GM11168 (cell line): ENCODE results near the gene ACADVL.

Experiments
- in situ Hi-C: fragments of 300-500 bp; cut with MboI; formaldehyde crosslinking; loops from one replicate; pipeline ENCODE4 v1.12.0; 2022; ENCODE audit warnings: low sequenced_read_pairs; ENCODE audit not compliant: unreplicated experiment

ACADVL gene

GRCh38 chr17:7190276-7190917, 29.3 kb upstream of the ACADVL start:
- in situ Hi-C loops = no loop called here

GRCh38 chr17:7191069-7191468, 28.7 kb upstream of the ACADVL start:
- in situ Hi-C loops = no loop called here

GRCh38 chr17:7191571-7192270, 28.0 kb upstream of the ACADVL start:
- in situ Hi-C loops = no loop called here

- in situ Hi-C loops = no loop called here
Observed at GRCh38 chr17:7192271-7192937, 27.3 kb upstream of the ACADVL start.

- in situ Hi-C loops = no loop called here
Observed at GRCh38 chr17:7195971-7196370, 23.8 kb upstream of the ACADVL start.

GRCh38 chr17:7196651-7197401, 22.9 kb upstream of the ACADVL start:
- in situ Hi-C loops = no loop called here

GRCh38 chr17:7203391-7203790, 16.3 kb upstream of the ACADVL start:
- in situ Hi-C loops = no loop called here

GRCh38 chr17:7204336-7204735, 15.4 kb upstream of the ACADVL start:
- in situ Hi-C loops = no loop called here

- in situ Hi-C loops = no loop called here
Observed at GRCh38 chr17:7204828-7205461, 14.8 kb upstream of the ACADVL start.

- in situ Hi-C loops = no loop called here
Observed at GRCh38 chr17:7205561-7205960, 14.2 kb upstream of the ACADVL start.

- in situ Hi-C loops = no loop called here
Observed at GRCh38 chr17:7207120-7208001, 12.4 kb upstream of the ACADVL start.

- in situ Hi-C loops = no loop called here
Observed at GRCh38 chr17:7208027-7208571, 11.6 kb upstream of the ACADVL start.

- in situ Hi-C loops = no loop called here
Observed at GRCh38 chr17:7208754-7209460, 10.8 kb upstream of the ACADVL start.

- in situ Hi-C loops = no loop called here
Observed at GRCh38 chr17:7211491-7212273, 8.1 kb upstream of the ACADVL start.

GRCh38 chr17:7213895-7214299, 5.8 kb upstream of the ACADVL start:
- in situ Hi-C loops = no loop called here

- in situ Hi-C loops = no loop called here
Observed at GRCh38 chr17:7214300-7215135, 5.2 kb upstream of the ACADVL start.

GRCh38 chr17:7215136-7215638, 4.6 kb upstream of the ACADVL start:
- in situ Hi-C loops = no loop called here
